AML-193 (cell line): ENCODE data around the gene TEX26.
A peak's percentile ranks its signal among the peaks of the same experiment; 100 is the strongest.

ENCODE experiments used
- DNase-seq, 2 experiments: peaks; one replicate each; lab custom pipeline; 2025; lab: John Stamatoyannopoulos, UW

TEX26 gene

GRCh38 chr13:30976025-30976424 lies 43.6 kb downstream of the TEX26 start:
- no peak for DNase-seq

DNA sequence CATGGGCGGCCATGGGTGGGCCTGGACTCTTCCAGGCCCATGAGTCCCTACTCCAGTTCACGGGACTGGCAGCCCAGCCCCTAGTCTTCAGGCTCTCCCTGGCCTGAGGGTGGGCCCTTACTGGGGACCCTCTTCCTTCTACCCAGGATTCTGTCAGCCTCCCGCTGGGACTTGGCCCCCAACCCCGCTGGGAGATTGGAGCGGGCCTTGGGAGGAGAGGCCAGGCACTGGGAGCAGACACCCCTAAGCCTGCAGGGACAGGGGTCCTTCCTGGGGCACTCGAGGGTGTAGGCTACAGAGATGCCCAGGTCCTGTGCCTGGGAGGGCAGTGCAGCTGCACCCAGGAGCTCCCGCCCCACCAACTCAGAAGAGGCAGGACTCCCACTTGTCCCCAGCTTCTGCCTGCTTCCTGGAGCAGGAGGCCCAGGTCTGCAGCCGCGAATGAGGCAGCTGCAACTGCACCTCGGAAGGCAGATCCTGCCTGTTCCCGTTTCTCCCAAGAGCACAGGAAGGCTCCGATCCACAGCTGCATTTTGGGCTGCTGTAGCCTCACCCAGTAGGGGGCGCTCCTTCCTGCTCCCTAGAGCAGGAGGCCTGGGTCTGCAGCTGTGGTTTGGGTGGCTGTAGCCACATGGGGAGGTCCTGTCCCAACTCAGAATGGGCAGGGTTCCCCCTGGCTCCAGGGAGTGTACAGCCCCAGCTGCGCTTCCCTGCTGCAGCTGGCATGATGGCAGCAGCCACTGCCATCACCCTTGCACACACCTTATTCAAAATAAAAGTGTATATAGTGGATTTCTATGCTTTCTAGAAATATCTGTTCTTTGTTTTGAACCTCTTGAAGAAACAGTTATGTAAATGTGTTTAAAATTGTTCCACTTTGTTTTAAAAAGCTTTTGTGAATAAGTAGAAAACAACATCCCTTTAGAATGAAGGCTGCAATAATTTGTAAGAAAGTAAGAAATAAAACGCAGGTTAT lies 46.8 kb downstream of the TEX26 start:
- DNase-seq, result peak; percentile 22 to 38

GRCh38 chr13:30982506-30982905 lies 50.0 kb downstream of the TEX26 start:
- no peak for DNase-seq

- no peak for DNase-seq
Measured at GRCh38 chr13:30982906-30983305, 50.5 kb downstream of the TEX26 start.

DNA sequence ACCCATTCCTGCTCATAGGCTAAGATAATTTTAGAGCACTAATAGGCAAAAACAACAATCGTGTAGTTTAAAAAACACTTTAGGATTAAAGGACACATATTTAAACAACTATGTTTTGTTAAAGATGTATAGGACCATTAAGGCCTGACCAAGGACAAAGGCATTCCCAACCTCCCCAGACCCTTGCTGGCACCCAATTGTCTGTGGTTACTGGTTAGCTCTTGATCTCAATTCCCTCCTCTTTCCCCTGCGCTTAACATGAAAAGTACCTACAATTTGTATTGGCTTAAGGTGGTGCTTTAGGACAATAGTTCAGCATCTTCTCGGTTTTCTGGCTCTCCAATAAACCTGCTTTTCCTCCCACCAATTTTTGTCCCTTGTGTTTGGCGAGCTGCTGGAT lies 51.0 kb downstream of the TEX26 start:
- DNase-seq, result no peak

DNA sequence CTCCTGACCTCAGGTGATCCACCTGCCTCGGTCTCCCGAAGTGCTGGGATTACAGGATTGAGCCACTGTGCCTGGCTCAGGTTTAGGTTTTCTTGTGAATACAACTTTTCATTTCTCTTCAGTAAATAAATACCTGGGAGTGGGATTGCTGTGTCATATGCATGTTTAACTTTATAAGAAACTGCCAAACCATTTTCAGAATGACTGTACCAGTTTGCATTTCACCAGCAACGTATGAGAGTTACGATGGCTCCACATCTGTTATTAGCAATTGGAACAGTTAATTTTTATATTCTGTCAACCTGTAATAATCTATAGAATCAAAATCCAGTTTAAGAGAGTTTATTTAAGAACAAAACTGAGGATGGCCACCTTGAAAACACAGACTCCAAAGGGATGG lies 52.2 kb downstream of the TEX26 start:
- no peak for DNase-seq

GRCh38 chr13:30985637-30986205 lies 53.3 kb downstream of the TEX26 start:
- no peak for DNase-seq

DNA sequence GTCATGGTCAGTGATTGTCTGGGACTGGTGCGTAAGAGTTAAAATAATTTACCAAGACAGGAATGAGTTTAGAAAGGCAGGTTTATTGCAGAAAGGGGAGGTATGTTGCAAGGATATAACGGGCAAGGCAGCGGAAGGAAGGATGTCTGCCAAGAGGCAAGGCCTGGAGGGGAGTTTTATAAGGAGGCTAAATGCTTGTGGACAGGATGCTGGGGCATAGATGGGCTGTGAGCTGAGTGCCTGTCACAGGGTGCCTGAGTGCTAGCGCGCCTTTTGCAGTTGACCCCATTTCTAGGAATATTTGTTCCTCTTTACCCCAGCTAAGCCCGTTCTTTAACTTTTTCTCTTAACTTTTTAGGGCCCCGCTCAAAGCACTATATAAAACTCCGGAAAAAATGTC lies 58.7 kb downstream of the TEX26 start:
- no peak for DNase-seq

DNA sequence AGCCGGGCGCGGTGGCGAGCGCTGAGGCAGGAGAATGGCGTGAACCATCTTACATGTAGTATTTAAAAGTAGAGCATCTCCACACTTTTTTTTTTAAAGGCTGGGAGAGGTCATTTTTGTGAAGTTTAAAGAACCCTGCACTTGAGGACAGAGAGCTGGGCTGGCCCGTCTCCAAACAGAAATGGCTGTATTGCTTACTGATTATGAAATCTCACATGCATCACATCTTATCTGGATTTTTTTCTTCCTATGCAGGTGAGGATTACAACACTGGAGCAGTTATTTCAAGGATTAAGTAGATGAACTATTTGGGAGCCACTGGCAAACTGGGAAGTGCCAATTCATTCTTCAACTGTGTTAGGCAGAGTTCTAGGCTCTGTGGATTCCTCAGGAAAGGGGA lies 59.5 kb downstream of the TEX26 start:
- DNase-seq, result no peak

- no peak for DNase-seq
Measured at GRCh38 chr13:30995331-30995730, 62.9 kb downstream of the TEX26 start.

GRCh38 chr13:30997697-30998096 lies 65.2 kb downstream of the TEX26 start:
- DNase-seq, result no peak

GRCh38 chr13:30998136-30999088 lies 66.0 kb downstream of the TEX26 start:
- DNase-seq, result no peak

DNA sequence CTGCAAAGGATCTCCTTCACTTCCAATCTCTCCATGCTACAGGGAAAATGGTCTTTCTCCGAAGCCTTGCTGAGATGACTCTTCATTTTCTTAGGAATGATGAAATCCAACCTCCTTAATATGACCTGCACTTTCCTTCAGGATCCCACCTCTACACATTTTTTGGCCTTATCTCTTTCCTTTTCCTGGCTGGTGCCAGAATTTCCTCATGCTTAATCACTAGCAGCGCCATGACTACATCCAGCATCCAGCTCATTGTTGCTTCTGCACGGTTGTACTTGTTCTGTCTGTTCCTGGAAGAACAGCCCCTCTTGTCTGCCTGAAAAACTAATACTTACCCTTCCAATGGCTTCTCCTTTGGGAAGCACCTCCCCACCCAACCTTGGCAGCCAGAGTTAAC lies 68.4 kb downstream of the TEX26 start:
- no peak for DNase-seq

DNA sequence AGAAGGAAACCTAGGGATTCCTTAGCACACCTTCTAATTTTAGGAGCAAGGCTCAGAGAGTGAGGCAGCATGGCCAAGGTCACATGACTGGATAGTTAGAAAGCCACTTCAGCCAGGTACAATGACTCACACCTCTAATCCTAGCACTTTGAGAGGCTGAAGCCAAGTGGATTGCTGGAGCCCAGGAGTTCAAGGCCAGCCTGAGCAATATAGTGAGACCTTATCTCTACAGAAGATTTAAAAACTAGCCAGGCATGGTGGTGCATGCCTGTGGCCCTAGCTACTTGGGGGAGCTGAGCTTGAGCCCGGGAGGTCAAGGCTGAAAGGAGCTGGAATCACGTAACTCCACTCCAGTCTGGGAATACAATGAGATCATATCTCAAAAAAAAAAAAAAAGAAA lies 69.2 kb downstream of the TEX26 start:
- no peak for DNase-seq

DNA sequence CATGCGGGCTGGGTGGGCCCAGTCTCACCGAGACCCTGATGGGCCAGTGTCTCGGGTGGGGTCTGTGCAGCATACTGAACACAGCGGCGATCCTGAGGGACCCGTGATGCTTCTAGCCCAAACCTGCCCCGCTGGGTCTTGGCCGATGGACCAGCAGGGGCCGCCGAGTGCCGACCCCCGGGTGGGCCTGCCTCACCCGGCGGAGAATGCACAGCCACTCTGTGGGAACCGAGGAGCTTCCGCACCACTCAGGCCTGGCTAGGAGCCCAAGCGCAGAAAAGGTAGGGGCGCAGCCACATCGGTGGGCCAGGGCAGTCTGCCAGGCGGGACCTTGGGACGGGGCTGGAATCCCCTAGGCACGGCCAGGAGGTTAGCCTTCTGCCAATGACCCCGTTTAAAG lies 72.6 kb downstream of the TEX26 start:
- DNase-seq, result no peak

DNA sequence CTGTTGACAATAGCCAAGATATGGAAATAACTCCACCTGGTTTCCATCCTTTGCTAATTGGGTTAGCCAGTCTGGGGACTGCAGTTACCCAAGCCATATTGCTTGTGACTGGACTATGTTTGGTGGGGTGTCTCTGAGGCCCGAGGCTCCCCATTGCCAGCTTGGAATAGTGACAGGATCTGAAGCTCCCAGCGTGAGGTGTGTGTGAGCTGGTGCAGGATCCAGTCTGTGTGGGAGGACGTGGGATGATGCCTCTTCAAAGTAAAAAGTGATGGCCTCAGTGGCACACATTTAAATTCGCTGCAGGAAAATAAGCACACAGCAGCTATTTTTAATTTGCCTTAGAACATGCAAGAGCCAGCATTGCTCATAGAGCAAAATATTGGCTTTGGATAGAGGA lies 75.0 kb downstream of the TEX26 start:
- DNase-seq, result no peak

- DNase-seq, result no peak
Measured at GRCh38 chr13:31008400-31009115, 76.1 kb downstream of the TEX26 start.

- no peak for DNase-seq
Measured at GRCh38 chr13:31009166-31009565, 76.7 kb downstream of the TEX26 start.

DNA sequence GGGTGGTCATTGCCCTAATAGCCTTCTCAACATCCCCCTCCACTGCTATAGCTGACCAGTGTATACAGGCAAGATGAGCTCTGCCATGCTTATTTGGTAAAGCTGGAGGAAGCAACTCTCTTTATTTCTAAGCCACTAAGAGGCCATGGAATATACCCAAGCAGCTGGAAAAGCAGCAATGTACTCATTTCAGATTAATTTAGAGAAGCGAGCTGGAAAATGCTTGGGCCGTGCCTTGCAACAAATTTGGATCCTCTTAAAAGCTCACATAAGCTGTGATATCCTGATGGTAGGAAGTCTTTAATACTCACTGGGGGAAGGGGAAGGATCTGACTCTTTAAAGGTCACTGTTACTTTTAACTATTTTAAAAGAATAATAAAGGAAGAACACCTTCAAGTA lies 77.8 kb downstream of the TEX26 start:
- DNase-seq, result no peak

DNA sequence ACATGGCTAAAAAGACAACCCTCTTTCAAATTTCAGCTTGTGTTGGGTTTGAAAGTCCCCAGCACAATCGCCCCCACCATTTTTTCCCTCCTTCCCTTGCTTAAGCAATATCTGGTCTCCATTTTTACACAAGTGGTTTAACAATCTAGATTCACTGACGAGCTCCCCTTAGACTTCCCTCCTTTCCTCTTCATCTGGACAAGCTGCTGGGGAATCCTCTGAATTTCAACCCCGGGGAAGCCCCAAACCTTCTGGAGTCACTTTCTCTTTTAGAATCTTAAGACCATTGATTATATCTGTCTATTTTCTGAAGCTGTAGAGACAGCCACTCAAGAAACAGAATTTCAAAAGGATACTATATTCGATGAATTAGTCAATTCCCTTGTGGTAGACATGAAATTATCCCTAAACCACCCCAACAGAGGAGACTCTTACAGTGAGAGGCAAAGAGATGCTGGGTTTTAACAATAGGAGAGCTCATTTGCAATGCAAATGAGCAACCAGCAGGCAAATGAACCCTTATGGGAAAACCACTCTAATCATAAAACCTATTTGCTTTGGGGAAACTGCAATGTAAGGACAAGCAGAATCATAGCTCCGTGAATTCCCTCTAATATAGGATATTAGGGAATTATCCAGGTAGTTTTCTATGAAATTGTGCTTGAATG lies 78.9 kb downstream of the TEX26 start:
- DNase-seq, result no peak
